Stomach (tissue), 9 donors: ENCODE measurements around the gene CHI3L1. TPM values are rescaled to one million over a fixed set of nuclear protein-coding genes. Genes with fewer than 3 reads are reported as not detected.

Experiments
- DNase-seq, 2 donors: peaks; one replicate each; pipeline versions ENCODE4 v3.0.0 to v3.0.0-alpha.2; 2013 to 2019
- H3K27ac ChIP-seq, 5 donors: fragments of 200-600 bp in 4 of 5; sonication (generic) in 4 of 5; one replicate each; pipeline ENCODE4 v1.5.1; 2013 to 2019; ENCODE audit warnings: mild to moderate bottlenecking in 1 of 5, moderate library complexity in 1 of 5
- H3K27me3 ChIP-seq, 3 donors: fragments of 200-600 bp; sonication (generic); one replicate each; pipeline ENCODE4 v1.5.1; 2017 to 2019; ENCODE audit warnings: mixed run types in 1 of 3
- H3K36me3 ChIP-seq, 4 donors: fragments of 200-600 bp; sonication (generic); 1 replicate in 3 of 4; 2 replicates in 1 of 4; pipeline ENCODE4 v1.5.1; 2016 to 2019
- H3K4me1 ChIP-seq, 4 donors: fragments of 200-600 bp; sonication (generic); one replicate each; pipeline ENCODE4 v1.5.1; 2016 to 2019
- H3K4me3 ChIP-seq, 4 donors: fragments of 200-600 bp; sonication (generic) in 3 of 4; one replicate each; pipeline ENCODE4 v1.5.1; 2016 to 2019; ENCODE audit warnings: mild to moderate bottlenecking in 1 of 4
- H3K9me3 ChIP-seq, 4 donors: fragments of 200-600 bp; sonication (generic); one replicate each; pipeline ENCODE4 v1.5.1; 2016 to 2019
- CTCF ChIP-seq, 7 experiments: fragments of 450-650 bp in 4 of 7; fragments of 200-600 bp in 3 of 7; sonication (generic) in 3 of 7; IDR thresholded peaks; one replicate each; pipeline ENCODE4 v1.5.1; 2016 to 2019; ENCODE audit warnings: antibody characterized with exemption in 7 of 7, control low read depth in 2 of 7, mild to moderate bottlenecking in 1 of 7
- EP300 ChIP-seq: sonication (generic); formaldehyde crosslinking; IDR thresholded peaks from one replicate; pipeline ENCODE4 v1.6.1; 2017; ENCODE audit warnings: antibody characterized with exemption
- POLR2A ChIP-seq, 4 donors: fragments of 450-650 bp; IDR thresholded peaks; one replicate each; pipeline ENCODE4 v1.6.1; 2016; ENCODE audit warnings: antibody characterized with exemption in 4 of 4, control low read depth in 2 of 4, mild to moderate bottlenecking in 1 of 4, moderate library complexity in 1 of 4
- POLR2AphosphoS5 ChIP-seq, 3 donors: sonication (generic); formaldehyde crosslinking; IDR thresholded peaks; one replicate each; pipeline ENCODE4 v1.6.1; 2016; ENCODE audit warnings: antibody characterized with exemption in 3 of 3
- WGBS, 5 donors: extraction: QIAGEN DNeasy Blood & Tissue Kit in 3 of 5; methylation state at CpG; one replicate each; pipeline versions ENCODE4 v1.1.5 to v1.1.7; 2013 to 2018; 5-methylcytosine and 5-hydroxymethylcytosine counted together
- intact Hi-C: fragments of 100-400 bp; cut with DNase I; formaldehyde crosslinking; loops from one replicate; pipeline ENCODE4 v1.15.1; 2023; ENCODE audit warnings: low total_unique reads
- polyA plus RNA-seq, 3 donors: library from polyadenylated mRNA; stranded (reverse); fragments of 200-250 nt; gene quantifications; one replicate each; pipeline ENCODE4 v1.2.3, GENCODE V29; 2013
- total RNA-seq, 5 donors: library from RNA; depleted of rRNA; stranded (reverse); fragments of >200 nt; gene quantifications; one replicate each; pipeline versions ENCODE4 v1.1.0 to v1.2.3, GENCODE V29; 2014 to 2016
- donor health status: healthy with polysubstance abuse.
- donor health status: Bipolar disorder and iron deficiency.
- donor health status: healthy.

The CHI3L1 gene
- total and polyA plus RNA-seq, 8 donors, result 1.1 to 28.1 (median 3.9) TPM; not detected in 3

DNA sequence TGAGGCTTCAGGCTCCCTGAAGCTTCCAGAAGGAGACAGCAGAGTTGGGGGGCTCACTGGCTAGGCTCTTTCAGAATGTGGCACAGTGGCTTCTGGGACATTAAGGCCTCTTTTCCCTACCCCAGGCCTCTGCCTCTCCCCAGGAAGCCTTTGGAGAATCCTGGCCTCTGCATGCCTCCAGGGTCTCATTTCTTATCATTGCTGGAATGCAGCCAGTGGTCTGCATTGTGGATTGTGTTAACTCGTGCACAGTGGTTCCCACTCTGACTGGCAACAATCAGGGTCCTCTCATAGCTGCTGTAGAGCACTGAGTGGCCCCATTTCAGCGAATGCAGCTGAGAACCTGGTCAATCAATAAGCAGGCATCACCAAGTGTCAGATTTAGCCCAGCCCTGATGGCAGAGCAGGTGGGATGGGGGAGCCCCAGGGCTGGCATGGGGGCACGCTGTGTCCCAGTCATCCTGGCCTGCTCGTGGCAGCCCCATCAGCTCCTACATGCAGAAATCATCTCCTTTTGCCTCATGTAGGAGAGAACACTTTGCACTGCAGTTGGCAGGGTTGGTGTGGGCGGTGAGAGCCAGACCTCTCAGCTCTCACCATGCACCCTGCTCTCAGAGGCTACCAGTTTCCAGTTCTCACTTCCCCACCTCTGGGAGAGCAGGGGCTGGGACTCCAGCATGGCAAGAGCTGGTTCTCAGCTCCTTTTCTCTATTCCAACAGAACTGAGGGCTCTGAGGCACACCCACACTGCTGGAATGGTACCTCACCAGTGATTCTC, 45.6 kb downstream of the CHI3L1 start:
- Histone ChIP-seq H3K4me3 (no peak overlapping the region), H3K27me3 (no peaks in the 10 kb centered on the region), H3K27ac (no peak overlapping the region), H3K9me3 (no peaks in the 10 kb centered on the region), H3K36me3 (no peaks in the 10 kb centered on the region), H3K4me1 (peaks cover 0 to 6% (median 3%) of the 10 kb centered on the region in 4 donors)
- peak in 1 of 2 donors; percentile 45 for DNase-seq
- intact Hi-C loops, result no loop called here
- 68 to 82% (median 79%) methylated on average over 4 to 5 of the region's 5 CpGs for WGBS, 5 donors
- TF ChIP-seq CTCF (IDR thresholded peaks at IDR 0.05) (no peak), POLR2A (IDR thresholded peaks at IDR 0.05) (no peak), EP300 (no peak), POLR2AphosphoS5 (IDR thresholded peaks at IDR 0.05) (no peak)

GRCh38 chr1:203139976-203140475, 46.5 kb downstream of the CHI3L1 start:
- intact Hi-C loops, result no loop called here
- Histone ChIP-seq H3K4me3 (no peak overlapping the region), H3K9me3 (no peaks in the 10 kb centered on the region), H3K27me3 (no peaks in the 10 kb centered on the region), H3K27ac (no peak overlapping the region), H3K36me3 (no peaks in the 10 kb centered on the region), H3K4me1 (peaks cover 0 to 13% (median 5%) of the 10 kb centered on the region in 4 donors)
- WGBS, 5 donors, result 74 to 91% (median 90%) methylated on average over 8 of the region's 8 CpGs
- no peak for DNase-seq
- TF ChIP-seq CTCF (IDR thresholded peaks at IDR 0.05) (no peak), POLR2A (IDR thresholded peaks at IDR 0.05) (no peak), POLR2AphosphoS5 (IDR thresholded peaks at IDR 0.05) (no peak), EP300 (no peak)

- intact Hi-C loops, result no loop called here
- no peaks in the 10 kb centered on the region for H3K9me3 ChIP-seq
- 86 to 91% (median 87%) methylated on average over 3 of the region's 3 CpGs for WGBS, 5 donors
- H3K27me3 ChIP-seq, result no peaks in the 10 kb centered on the region
- TF ChIP-seq EP300, result no peak
- no peak for TF ChIP-seq CTCF (IDR thresholded peaks at IDR 0.05)
- TF ChIP-seq POLR2A (IDR thresholded peaks at IDR 0.05), result no peak
- TF ChIP-seq POLR2AphosphoS5 (IDR thresholded peaks at IDR 0.05), result no peak
- H3K27ac ChIP-seq, result no peak overlapping the region
- no peak overlapping the region for H3K4me3 ChIP-seq
- peaks cover 0 to 13% (median 5%) of the 10 kb centered on the region in 4 donors for H3K4me1 ChIP-seq
- H3K36me3 ChIP-seq, result no peaks in the 10 kb centered on the region
- DNase-seq, result no peak
Observed at GRCh38 chr1:203138066-203138465, 48.4 kb downstream of the CHI3L1 start.

- Histone ChIP-seq H3K36me3 (no peaks in the 10 kb centered on the region), H3K4me3 (no peak overlapping the region), H3K27me3 (no peaks in the 10 kb centered on the region), H3K4me1 (peaks cover 0 to 13% (median 5%) of the 10 kb centered on the region in 4 donors), H3K9me3 (no peaks in the 10 kb centered on the region), H3K27ac (no peak overlapping the region)
- DNase-seq, result no peak
- intact Hi-C loops, result no loop called here
- TF ChIP-seq POLR2AphosphoS5 (IDR thresholded peaks at IDR 0.05), result no peak
- TF ChIP-seq POLR2A (IDR thresholded peaks at IDR 0.05), result no peak
- no peak for TF ChIP-seq EP300
- TF ChIP-seq CTCF (IDR thresholded peaks at IDR 0.05), result no peak
- WGBS, 5 donors, result 87 to 95% (median 91%) methylated on average over 4 of the region's 4 CpGs
Observed at GRCh38 chr1:203137324-203137723, 49.2 kb downstream of the CHI3L1 start.
